GM21717 (cell line): Measurements from ENCODE around the gene SLX4IP.

Experiments used
- ATAC-seq: cut with Tn5 transposase; IDR thresholded peaks from one replicate; pipeline ENCODE4 v1.9.1; 2021; ENCODE audit warnings: mild to moderate bottlenecking, moderate library complexity; ENCODE audit not compliant: unreplicated experiment

Gene SLX4IP

GRCh38 chr20:10519361-10520046, 84.4 kb downstream of the SLX4IP start:
- peak; percentile 48 for ATAC-seq

GRCh38 chr20:10520528-10520927, 85.4 kb downstream of the SLX4IP start:
- no peak for ATAC-seq

DNA sequence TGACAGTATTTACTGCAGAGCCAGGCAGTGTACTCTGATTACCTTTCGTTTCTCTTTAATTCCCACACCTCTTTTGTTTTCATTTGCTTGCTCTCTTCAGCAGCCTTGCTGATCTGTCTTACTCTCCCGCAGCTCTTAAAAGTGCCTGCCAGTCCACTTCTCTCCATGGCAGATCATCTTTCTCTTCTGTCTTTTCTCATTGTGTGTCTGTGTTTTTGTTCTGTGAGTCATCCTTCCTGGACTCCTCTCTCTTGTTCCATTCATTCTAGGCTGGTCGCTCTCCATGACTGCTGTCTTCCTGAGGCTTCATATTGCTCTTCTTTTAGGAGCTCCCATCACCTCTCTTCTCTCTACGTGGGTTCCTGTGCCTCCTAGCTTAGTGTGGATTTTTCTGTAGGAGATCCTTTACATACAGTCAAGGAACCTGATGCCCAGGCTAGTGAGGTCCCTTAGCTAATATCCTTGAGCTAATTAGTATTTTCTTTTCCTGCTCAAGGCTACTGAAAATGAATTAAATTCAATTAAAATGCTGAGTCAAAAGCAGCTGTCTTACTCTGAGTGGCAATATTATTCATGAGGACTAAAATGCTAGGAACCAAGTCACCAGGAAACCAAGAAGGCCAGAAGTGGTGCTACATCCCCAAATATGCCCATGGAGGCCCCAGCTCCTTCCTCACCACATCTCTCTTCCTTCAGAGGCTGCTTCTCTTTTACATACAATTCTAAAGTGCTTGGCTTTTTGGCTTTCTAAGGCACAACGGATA, 86.1 kb downstream of the SLX4IP start:
- ATAC-seq: no peak

- no peak for ATAC-seq
Observed at GRCh38 chr20:10521836-10522235, 86.7 kb downstream of the SLX4IP start.

DNA sequence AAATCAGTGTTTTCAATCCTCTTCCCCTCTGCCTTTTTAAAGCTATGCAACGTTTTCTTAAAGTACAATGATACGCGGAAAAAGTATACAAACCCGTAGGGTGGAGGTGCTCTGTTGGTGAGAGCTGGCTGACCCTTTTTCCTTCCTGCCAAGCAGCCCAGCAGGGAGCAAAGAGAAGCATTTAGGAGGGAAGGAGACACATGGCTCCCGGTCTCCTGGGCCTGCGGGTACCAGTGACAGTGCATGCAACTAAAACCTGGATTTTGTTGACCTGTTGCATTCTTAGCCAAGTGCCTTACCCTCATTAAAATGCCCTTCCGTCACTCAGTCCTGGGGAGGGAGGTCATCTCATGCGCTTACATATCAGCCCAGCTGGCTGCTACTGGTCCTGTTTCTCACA, 87.2 kb downstream of the SLX4IP start:
- ATAC-seq: no peak

GRCh38 chr20:10523443-10523842, 88.3 kb downstream of the SLX4IP start:
- ATAC-seq: no peak

DNA sequence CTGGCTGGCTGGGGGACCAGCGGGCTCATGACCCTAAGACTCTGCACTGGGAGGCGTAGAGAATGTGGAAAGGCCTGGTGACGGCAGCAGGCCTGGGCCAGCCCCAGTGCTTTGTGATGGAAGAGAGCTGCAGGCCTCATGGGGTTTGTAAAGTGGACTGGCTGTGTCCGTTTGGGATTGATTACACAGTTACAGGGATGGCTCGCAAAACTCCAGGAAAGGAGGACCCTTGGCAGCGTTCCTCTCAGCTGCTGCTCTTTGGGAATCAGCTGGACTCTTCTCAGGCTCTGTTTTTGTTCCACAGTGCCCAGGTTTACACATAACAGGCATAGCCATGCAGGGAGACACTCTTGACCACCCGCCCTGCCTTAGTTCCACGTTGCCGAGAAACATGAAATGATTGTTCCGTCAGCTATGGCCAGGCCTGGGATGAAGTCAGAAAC, 89.0 kb downstream of the SLX4IP start:
- no peak for ATAC-seq

- no peak for ATAC-seq
Observed at GRCh38 chr20:10524643-10525042, 89.5 kb downstream of the SLX4IP start.

DNA sequence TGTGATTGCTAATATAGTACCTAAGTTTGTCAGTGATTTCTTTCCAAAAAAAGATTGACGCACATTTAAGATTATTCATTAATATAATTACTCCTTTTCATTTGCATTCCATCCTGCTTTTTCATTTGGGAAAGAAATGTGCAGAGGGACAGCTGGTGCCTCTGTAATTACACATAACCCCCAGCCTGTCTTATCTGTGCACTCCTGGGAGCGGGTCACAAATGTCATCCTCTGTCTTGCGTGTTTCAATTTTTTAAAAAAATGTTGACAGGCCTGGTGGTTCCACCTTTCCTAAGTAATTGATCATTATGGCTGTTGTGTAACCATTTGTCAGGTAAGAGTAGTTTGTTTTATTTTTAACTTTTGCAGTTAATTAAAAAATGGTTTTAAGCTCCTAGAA, 92.7 kb downstream of the SLX4IP start:
- no peak for ATAC-seq

GRCh38 chr20:10530883-10531282, 95.8 kb downstream of the SLX4IP start:
- ATAC-seq: no peak

- ATAC-seq: no peak
Observed at GRCh38 chr20:10531848-10532247, 96.7 kb downstream of the SLX4IP start.

- ATAC-seq: no peak
Observed at GRCh38 chr20:10532361-10532760, 97.3 kb downstream of the SLX4IP start.

- ATAC-seq: no peak
Observed at GRCh38 chr20:10536531-10536930, 101.4 kb downstream of the SLX4IP start.

GRCh38 chr20:10537850-10538480, 102.9 kb downstream of the SLX4IP start:
- ATAC-seq: no peak

- no peak for ATAC-seq
Observed at GRCh38 chr20:10538768-10539167, 103.7 kb downstream of the SLX4IP start.

DNA sequence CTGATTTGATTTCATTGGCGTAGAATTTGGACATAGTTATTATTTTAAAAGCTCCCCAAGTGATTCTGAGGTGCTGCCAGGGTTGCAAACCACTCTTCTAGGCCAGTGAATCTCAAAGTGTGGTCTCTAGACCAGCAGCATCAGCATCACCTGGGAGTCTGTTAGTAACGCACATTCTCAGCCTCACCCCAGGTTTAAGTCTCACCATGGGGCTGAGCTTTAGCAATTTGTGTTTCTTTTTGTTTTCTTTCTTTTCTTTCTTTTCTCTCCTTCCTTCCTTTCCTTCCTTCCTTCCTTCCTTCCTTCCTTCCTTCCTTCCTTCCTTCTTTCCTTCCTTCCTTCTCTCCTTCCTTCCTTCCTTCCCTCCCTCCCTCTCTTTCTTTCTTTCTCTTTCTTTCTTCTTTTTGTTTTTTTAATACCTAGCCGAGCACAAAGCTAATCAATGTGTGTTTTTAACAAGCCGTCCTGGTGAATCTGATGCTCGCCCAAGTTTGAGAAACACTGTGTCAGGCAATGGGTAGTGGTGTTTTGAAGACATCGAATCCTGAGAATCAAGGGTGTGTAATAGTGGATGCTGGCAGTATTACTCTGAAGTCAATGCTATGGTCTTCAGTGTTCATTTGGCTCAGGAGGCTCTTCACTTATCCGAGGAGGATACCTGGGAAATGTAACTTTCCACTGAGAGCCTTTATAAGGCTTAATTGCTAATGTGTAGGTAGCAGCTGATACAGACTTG, 104.9 kb downstream of the SLX4IP start:
- ATAC-seq: no peak

GRCh38 chr20:10540636-10541493, 105.8 kb downstream of the SLX4IP start:
- ATAC-seq: no peak

GRCh38 chr20:10541668-10542411, 106.7 kb downstream of the SLX4IP start:
- ATAC-seq: no peak

DNA sequence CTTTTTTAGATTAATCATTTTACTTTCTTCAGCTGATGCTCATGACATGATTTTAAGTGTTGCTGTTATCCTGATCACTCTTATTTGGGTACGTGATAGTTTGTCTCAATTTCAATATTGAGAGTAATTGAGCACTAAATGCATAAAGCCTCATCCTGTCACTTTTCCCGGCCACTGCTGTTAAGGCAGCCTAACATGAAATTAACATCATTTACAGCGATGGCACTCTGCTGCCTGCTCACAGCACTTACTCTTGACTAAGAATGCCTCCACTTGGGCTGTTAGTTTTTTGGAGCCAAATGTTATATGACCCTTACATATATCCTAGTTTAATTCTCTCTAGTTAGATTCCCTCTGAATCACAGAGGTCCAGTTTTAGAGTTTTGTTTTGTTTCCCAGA, 107.3 kb downstream of the SLX4IP start:
- ATAC-seq: no peak

DNA sequence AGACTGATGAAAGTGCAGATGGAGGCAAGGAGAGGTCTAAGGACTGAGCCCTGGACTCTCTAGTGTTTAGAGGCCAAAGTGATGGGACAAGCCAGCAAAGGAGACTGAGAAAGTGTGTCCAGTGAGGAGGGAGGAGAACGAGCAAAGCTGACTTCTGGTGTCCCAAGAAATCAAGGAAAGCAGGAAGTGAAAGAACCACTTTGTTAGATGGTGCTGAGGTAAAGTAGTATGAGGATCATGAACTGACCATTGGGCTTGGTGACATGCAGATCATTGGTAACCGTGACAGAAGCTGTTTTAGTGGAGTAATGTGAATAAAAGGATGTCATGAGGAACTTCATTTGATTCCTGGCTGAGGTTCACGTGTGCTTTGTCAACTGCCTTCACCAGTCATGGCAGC, 108.4 kb downstream of the SLX4IP start:
- no peak for ATAC-seq
